Left ventricle myocardium inferior (tissue), 1 donor: ENCODE results near the gene KRT85. TPM values are rescaled to one million over a fixed set of nuclear protein-coding genes. Genes with fewer than 3 reads are reported as not detected.

Source experiments
- DNase-seq: peaks from one replicate; pipeline ENCODE4 v3.0.0-alpha.2; 2020
- H3K27ac ChIP-seq: fragments of 200-600 bp; replicated peaks from 2 replicates; pipeline ENCODE4 v1.8.0; 2021
- H3K27me3 ChIP-seq: fragments of 200-600 bp; 2 replicates; pipeline ENCODE4 v1.8.0; 2021; ENCODE audit warnings: low read depth
- H3K36me3 ChIP-seq: fragments of 200-600 bp; 2 replicates; pipeline ENCODE4 v1.8.0; 2021
- H3K4me1 ChIP-seq: fragments of 200-600 bp; 2 replicates; pipeline ENCODE4 v1.8.0; 2021
- H3K4me3 ChIP-seq: fragments of 200-600 bp; 2 replicates; pipeline ENCODE4 v1.8.0; 2021; ENCODE audit warnings: mild to moderate bottlenecking, moderate library complexity
- H3K9me3 ChIP-seq: fragments of 200-600 bp; replicated peaks from 2 replicates; pipeline ENCODE4 v1.8.0; 2021
- intact Hi-C: fragments of 100-400 bp; cut with micrococcal nuclease; formaldehyde crosslinking; loops from one replicate; pipeline ENCODE4 v1.11.0; 2022
- total RNA-seq: library from RNA; stranded (reverse); fragmentation: NEBNext Ultra II Directional; extraction: Animal tissue kit (Norgen Biotek cat#: 25700); gene quantifications from one replicate; pipeline ENCODE4 v1.2.1, GENCODE V29; 2021
- TF ChIP-seq, protein P1 (sequence below): fragments of 200-600 bp; IDR thresholded peaks from 2 replicates; pipeline ENCODE4 v1.8.0; 2021; ENCODE audit warnings: antibody characterized with exemption, mild to moderate bottlenecking, borderline replicate concordance
- donor health status: DM: no; HTN: yes; CAD: no; lungs with severe emphysema.

Gene KRT85
- total RNA-seq, 1 donor from 2014 or later = not detected

DNA sequence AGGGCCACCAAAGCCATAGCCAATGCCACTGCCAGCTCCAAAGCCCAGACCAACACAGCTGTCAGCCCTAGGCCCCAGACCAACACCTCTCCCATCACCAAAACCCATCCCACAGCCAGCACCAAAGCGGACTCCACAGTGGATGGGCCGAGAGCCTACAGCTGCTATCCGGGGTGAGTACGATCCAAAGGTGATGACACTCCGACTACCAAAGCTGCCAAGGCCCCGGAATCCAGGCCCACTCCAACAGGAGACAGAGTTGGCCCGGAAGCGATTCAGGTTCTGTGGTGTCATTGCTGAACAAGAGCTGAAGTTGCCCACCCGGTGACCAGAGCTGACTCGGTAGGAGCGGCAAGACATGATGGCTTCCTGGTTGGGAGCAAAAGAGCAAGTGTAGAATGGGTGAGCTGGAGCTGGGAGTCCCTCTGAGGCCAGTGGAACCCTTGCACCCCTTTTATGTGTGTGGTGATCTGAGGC, 18.0 kb upstream of the KRT85 start, which contains the start of gene KRT84:
KRT84 (minus strand) TSS at position 427 of the 477 bp plus-strand sequence; CDS start at position 360, 67 bp downstream.
- intact Hi-C loops = no loop called here

DNA sequence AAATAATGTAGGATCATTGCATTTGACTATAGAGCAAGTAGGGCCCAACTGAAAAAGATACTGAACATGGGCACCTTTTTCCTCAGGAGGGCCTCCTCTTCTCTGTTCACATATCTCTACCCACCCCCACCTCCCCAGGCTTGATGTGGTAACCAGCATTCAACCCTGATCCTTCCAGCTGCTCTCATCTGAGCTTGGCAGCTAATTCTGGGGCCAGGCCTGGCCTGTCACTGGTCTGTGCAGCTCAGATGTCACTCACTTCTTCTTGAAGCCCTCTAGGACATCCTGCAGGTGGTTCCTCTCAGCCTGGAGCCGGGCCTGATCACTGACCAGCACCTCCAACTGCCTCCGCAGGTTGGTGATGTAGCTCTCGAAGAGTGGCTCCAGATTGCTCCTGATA, 16.1 kb upstream of the KRT85 start:
- Histone ChIP-seq H3K27ac (no peak overlapping the region), H3K9me3 (no peaks in the 10 kb centered on the region), H3K27me3 (peaks cover 39% of the 10 kb centered on the region), H3K36me3 (no peaks in the 10 kb centered on the region), H3K4me3 (no peak overlapping the region), H3K4me1 (no peaks in the 10 kb centered on the region)
- intact Hi-C loops = no loop called here
- DNase-seq = no peak
- TF ChIP-seq, protein P1, sequence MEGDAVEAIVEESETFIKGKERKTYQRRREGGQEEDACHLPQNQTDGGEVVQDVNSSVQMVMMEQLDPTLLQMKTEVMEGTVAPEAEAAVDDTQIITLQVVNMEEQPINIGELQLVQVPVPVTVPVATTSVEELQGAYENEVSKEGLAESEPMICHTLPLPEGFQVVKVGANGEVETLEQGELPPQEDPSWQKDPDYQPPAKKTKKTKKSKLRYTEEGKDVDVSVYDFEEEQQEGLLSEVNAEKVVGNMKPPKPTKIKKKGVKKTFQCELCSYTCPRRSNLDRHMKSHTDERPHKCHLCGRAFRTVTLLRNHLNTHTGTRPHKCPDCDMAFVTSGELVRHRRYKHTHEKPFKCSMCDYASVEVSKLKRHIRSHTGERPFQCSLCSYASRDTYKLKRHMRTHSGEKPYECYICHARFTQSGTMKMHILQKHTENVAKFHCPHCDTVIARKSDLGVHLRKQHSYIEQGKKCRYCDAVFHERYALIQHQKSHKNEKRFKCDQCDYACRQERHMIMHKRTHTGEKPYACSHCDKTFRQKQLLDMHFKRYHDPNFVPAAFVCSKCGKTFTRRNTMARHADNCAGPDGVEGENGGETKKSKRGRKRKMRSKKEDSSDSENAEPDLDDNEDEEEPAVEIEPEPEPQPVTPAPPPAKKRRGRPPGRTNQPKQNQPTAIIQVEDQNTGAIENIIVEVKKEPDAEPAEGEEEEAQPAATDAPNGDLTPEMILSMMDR = no peak

More for the DNA sequence above, 18.0 kb upstream of the KRT85 start, which contains the start of gene KRT84:
- Histone ChIP-seq H3K9me3 (no peaks in the 10 kb centered on the region), H3K36me3 (no peaks in the 10 kb centered on the region), H3K27ac (no peak within 1 kb of the TSS), H3K4me1 (no peaks in the 10 kb centered on the region), H3K4me3 (no peak within 1 kb of the TSS), H3K27me3 (peaks cover 38% of the 10 kb centered on the region)
- DNase-seq = no peak
- TF ChIP-seq, protein P1 = no peak

GRCh38 chr12:52382854-52383253, 15.6 kb upstream of the KRT85 start:
- intact Hi-C loops = no loop called here
- no peaks in the 10 kb centered on the region for H3K4me1 ChIP-seq
- no peak overlapping the region for H3K27ac ChIP-seq
- TF ChIP-seq, protein P1 = no peak
- H3K36me3 ChIP-seq = no peaks in the 10 kb centered on the region
- peaks cover 42% of the 10 kb centered on the region for H3K27me3 ChIP-seq
- no peaks in the 10 kb centered on the region for H3K9me3 ChIP-seq
- no peak overlapping the region for H3K4me3 ChIP-seq
- DNase-seq = no peak

GRCh38 chr12:52381206-52381605, 13.9 kb upstream of the KRT85 start:
- no peak overlapping the region for H3K27ac ChIP-seq
- H3K9me3 ChIP-seq = no peaks in the 10 kb centered on the region
- H3K4me1 ChIP-seq = no peaks in the 10 kb centered on the region
- no peak for DNase-seq
- no peak overlapping the region for H3K4me3 ChIP-seq
- no peaks in the 10 kb centered on the region for H3K36me3 ChIP-seq
- intact Hi-C loops = no loop called here
- TF ChIP-seq, protein P1 = no peak
- peaks cover 54% of the 10 kb centered on the region for H3K27me3 ChIP-seq

DNA sequence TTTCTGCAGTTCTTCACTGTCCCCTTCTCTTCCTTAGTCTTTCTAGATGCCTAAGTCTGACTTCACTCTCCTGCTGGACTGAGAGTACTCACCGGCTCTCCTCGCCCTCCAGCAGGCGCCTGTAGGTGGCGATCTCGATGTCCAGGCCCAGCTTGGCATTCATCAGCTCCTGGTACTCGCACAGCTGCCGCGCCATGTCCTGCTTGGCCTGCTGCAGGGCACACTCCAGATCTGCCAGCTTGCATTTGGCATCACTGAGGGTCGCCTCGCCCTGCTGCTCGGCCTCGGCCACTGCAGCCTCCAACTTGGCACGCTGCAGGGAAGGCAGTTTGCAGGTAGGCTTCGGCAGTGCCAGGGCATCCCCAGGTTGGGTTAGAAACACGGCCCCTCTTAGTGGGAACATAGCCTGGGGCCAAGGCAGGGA, 13.0 kb upstream of the KRT85 start:
- no peak for DNase-seq
- intact Hi-C loops = no loop called here

More for the DNA sequence above, 13.0 kb upstream of the KRT85 start:
- TF ChIP-seq, protein P1 = peak; percentile 64
- H3K27me3 ChIP-seq = peaks cover 49% of the 10 kb centered on the region
- H3K36me3 ChIP-seq = no peaks in the 10 kb centered on the region
- H3K4me3 ChIP-seq = no peak overlapping the region
- H3K27ac ChIP-seq = no peak overlapping the region
- H3K4me1 ChIP-seq = no peaks in the 10 kb centered on the region
- H3K9me3 ChIP-seq = no peaks in the 10 kb centered on the region
